Kidney (tissue), 14 donors: ENCODE measurements around the gene SACS. TPM values are rescaled to one million over a fixed set of nuclear protein-coding genes. Genes with fewer than 3 reads are reported as not detected.

Experiments
- DNase-seq, 5 donors: peaks; one replicate each; pipeline ENCODE4 v3.0.0-alpha.2; 2013 to 2020
- FAIRE-seq: peaks from 2 replicates; lab custom pipeline; 2012; peaks lifted over from hg19 to GRCh38; lab: Jason Lieb, UNC
- H3K27ac ChIP-seq, 2 donors: one replicate each; pipeline ENCODE4 v1.7.0; 2013; ENCODE audit warnings: low read depth in 2 of 2, low read length in 2 of 2, inconsistent platforms in 1 of 2
- H3K27me3 ChIP-seq: one replicate; pipeline ENCODE4 v1.7.1; 2013; ENCODE audit warnings: low read length, inconsistent platforms; ENCODE audit not compliant: control insufficient read depth, insufficient read depth
- H3K36me3 ChIP-seq, 3 donors: one replicate each; pipeline versions ENCODE4 v1.7.0 to v1.7.1; 2013; ENCODE audit warnings: low read length in 3 of 3, control low read depth in 1 of 3, inconsistent platforms in 1 of 3; ENCODE audit not compliant: insufficient read depth in 3 of 3, control insufficient read depth in 2 of 3
- H3K4me1 ChIP-seq, 3 donors: one replicate each; pipeline versions ENCODE4 v1.7.0 to v1.7.1; 2013; ENCODE audit warnings: low read length in 3 of 3, inconsistent platforms in 1 of 3, low read depth in 1 of 3; ENCODE audit not compliant: control insufficient read depth in 2 of 3, insufficient read depth in 2 of 3
- H3K4me3 ChIP-seq, 3 donors: one replicate each; pipeline versions ENCODE4 v1.7.0 to v1.8.1; 2013; ENCODE audit warnings: low read length in 3 of 3, control low read depth in 1 of 3, inconsistent platforms in 1 of 3
- H3K9ac ChIP-seq, 3 donors: one replicate each; pipeline versions ENCODE4 v1.7.0 to v1.7.1; 2013; ENCODE audit warnings: low read length in 3 of 3, control low read depth in 1 of 3, inconsistent platforms in 1 of 3
- H3K9me3 ChIP-seq, 3 donors: one replicate each; pipeline versions ENCODE4 v1.7.0 to v1.7.1; 2013; ENCODE audit warnings: low read length in 3 of 3, control low read depth in 1 of 3, inconsistent platforms in 1 of 3; ENCODE audit not compliant: control insufficient read depth in 2 of 3, insufficient read depth in 1 of 3
- intact Hi-C: fragments of 100-400 bp; cut with DNase I; formaldehyde crosslinking; loops from one replicate; pipeline ENCODE4 v1.11.1; 2022
- polyA plus RNA-seq: library from polyadenylated mRNA; stranded (reverse); fragments of 350-450 nt; fragmentation: Illumina TruSeq; extraction: RNeasy Lipid Tissue Mini Kit (QIAGEN cat#74804); gene quantifications from one replicate; pipeline ENCODE4 v1.2.3, GENCODE V29; 2014; ENCODE audit warnings: low read depth, low replicate concordance; ENCODE audit not compliant: insufficient read depth
- total RNA-seq: library from RNA; stranded (reverse); fragmentation: NEBNext Ultra II Directional; extraction: Animal tissue kit (Norgen Biotek cat#: 25700); gene quantifications from one replicate; pipeline ENCODE4 v1.2.1, GENCODE V29; 2021
- TF ChIP-seq, protein P1 (sequence below): IDR thresholded peaks from 3 replicates; pipeline ENCODE4 v1.5.1; 2012; ENCODE audit warnings: mild to moderate bottlenecking, moderate library complexity, borderline replicate concordance; ENCODE audit not compliant: insufficient read depth; ENCODE audit errors: extremely low read depth
- donor health status: control.
- donor health status: control.
- donor health status: control.
- donor health status: control.
- donor health status: control.
- donor health status: DM: yes; HTN: yes; CAD: no.
- donor health status: Normal renal cell carcinoma (clear cell type).

SACS gene
- total and polyA plus RNA-seq, 2 donors from 2014 or later = 0.58 to 12.5 TPM

DNA sequence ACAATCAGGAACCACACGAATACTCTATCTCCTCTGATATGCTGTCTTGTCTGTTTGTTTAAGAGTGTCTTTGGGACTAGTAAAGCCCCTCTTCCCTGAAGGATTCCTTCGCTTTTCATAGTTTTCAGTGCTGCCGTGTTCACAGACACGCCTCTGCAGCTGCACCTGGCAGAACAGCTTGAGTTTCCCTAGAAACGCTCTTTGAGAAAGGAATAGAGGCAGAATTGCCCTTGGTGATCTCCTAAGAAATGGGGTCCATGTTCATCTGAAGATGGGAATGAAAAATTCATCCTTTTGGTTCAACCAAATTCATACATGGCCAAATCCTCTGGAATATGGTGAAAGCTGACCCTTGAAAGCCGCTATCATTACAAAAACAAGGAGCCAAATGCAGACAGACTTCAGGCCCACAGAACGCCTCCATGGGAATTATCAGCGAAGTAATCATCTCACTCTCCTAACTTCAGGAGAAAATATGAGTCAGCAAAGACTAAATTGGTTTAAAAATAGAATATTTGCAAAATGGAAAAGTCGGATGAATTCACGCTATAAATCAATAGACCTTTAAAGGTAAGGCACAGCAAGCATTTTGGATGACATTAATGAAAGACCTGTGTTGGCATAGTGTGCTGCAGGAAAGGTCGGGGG, 5.5 kb downstream of the SACS start:
- intact Hi-C loops = no loop called here

GRCh38 chr13:23427342-23427843, 6.1 kb downstream of the SACS start:
- FAIRE-seq (no peak), DNase-seq (peak in 2 of 5 donors; percentile 37 to 49)
- H3K4me3 ChIP-seq = no peak overlapping the region
- TF ChIP-seq, protein P1, sequence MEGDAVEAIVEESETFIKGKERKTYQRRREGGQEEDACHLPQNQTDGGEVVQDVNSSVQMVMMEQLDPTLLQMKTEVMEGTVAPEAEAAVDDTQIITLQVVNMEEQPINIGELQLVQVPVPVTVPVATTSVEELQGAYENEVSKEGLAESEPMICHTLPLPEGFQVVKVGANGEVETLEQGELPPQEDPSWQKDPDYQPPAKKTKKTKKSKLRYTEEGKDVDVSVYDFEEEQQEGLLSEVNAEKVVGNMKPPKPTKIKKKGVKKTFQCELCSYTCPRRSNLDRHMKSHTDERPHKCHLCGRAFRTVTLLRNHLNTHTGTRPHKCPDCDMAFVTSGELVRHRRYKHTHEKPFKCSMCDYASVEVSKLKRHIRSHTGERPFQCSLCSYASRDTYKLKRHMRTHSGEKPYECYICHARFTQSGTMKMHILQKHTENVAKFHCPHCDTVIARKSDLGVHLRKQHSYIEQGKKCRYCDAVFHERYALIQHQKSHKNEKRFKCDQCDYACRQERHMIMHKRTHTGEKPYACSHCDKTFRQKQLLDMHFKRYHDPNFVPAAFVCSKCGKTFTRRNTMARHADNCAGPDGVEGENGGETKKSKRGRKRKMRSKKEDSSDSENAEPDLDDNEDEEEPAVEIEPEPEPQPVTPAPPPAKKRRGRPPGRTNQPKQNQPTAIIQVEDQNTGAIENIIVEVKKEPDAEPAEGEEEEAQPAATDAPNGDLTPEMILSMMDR = no peak
- H3K27ac ChIP-seq = no peak overlapping the region
- H3K27me3 ChIP-seq = no peaks in the 10 kb centered on the region
- intact Hi-C loops = no loop called here
- H3K4me1 ChIP-seq = no peaks in the 10 kb centered on the region
- H3K9ac ChIP-seq = no peak overlapping the region
- H3K36me3 ChIP-seq = no peaks in the 10 kb centered on the region
- H3K9me3 ChIP-seq = no peaks in the 10 kb centered on the region

More for the DNA sequence above, 5.5 kb downstream of the SACS start:
- Histone ChIP-seq H3K9ac (no peak overlapping the region), H3K9me3 (no peaks in the 10 kb centered on the region), H3K36me3 (no peaks in the 10 kb centered on the region), H3K4me1 (no peaks in the 10 kb centered on the region), H3K27ac (no peak overlapping the region), H3K27me3 (no peaks in the 10 kb centered on the region), H3K4me3 (no peak overlapping the region)
- FAIRE-seq = no peak
- peak in 2 of 5 donors; percentile 23 to 43 for DNase-seq
- TF ChIP-seq, protein P1 = no peak

- no peak for FAIRE-seq
- H3K9me3 ChIP-seq = no peaks in the 10 kb centered on the region
- intact Hi-C loops = no loop called here
Observed at GRCh38 chr13:23421596-23421995, 11.9 kb downstream of the SACS start.

More at GRCh38 chr13:23421596-23421995, 11.9 kb downstream of the SACS start:
- Histone ChIP-seq H3K4me1 (no peaks in the 10 kb centered on the region), H3K27ac (no peak overlapping the region), H3K4me3 (no peak overlapping the region), H3K9ac (no peak overlapping the region), H3K27me3 (no peaks in the 10 kb centered on the region), H3K36me3 (no peaks in the 10 kb centered on the region)
- TF ChIP-seq, protein P1 = no peak
- DNase-seq = no peak
